Astrocyte (in vitro differentiated cells and primary cell): ENCODE measurements around the gene FRMD3. TPM values are rescaled to one million over a fixed set of nuclear protein-coding genes. Genes with fewer than 3 reads are reported as not detected.
A peak's percentile ranks its signal among the peaks of the same experiment; 100 is the strongest.

Experiments used
- DNase-seq: peaks from one replicate; pipeline ENCODE4 v3.0.0-alpha.2; 2010; ENCODE audit warnings: low read depth
- FAIRE-seq: peaks from 2 replicates; lab custom pipeline; 2011; peaks lifted over from hg19 to GRCh38; lab: Jason Lieb, UNC
- H2AFZ ChIP-seq: 2 replicates; pipeline ENCODE4 v1.6.0; 2012; ENCODE audit warnings: low read depth, low read length, inconsistent platforms
- H3K27ac ChIP-seq: 2 replicates; pipeline ENCODE4 v1.5.1; 2011; ENCODE audit warnings: low read depth, low read length, inconsistent platforms
- H3K27me3 ChIP-seq: 2 replicates; pipeline ENCODE4 v1.6.0; 2011; ENCODE audit warnings: low read length, inconsistent platforms; ENCODE audit not compliant: insufficient read depth
- H3K36me3 ChIP-seq: 2 replicates; pipeline ENCODE4 v1.5.1; 2011; ENCODE audit warnings: low read length, inconsistent platforms; ENCODE audit not compliant: insufficient read depth
- H3K4me1 ChIP-seq: 2 replicates; pipeline ENCODE4 v1.5.1; 2011; ENCODE audit warnings: low read length, inconsistent platforms; ENCODE audit not compliant: insufficient read depth
- H3K4me2 ChIP-seq: 2 replicates; pipeline ENCODE4 v1.6.0; 2012; ENCODE audit warnings: low read length, inconsistent platforms
- H3K4me3 ChIP-seq: 2 replicates; pipeline ENCODE4 v1.5.1; 2011; ENCODE audit warnings: low read depth, mild to moderate bottlenecking, low read length, inconsistent platforms; ENCODE audit not compliant: insufficient read depth
- H3K79me2 ChIP-seq: 2 replicates; pipeline ENCODE4 v1.6.0; 2012; ENCODE audit warnings: mild to moderate bottlenecking, low read length, inconsistent platforms; ENCODE audit not compliant: insufficient read depth
- H3K9ac ChIP-seq: 2 replicates; pipeline ENCODE4 v1.6.0; 2012; ENCODE audit warnings: mild to moderate bottlenecking, low read length, inconsistent platforms
- H3K9me3 ChIP-seq: 2 replicates; pipeline ENCODE4 v1.5.1; 2012; ENCODE audit warnings: low read depth, mild to moderate bottlenecking, low read length, inconsistent platforms; ENCODE audit not compliant: insufficient read depth
- H4K20me1 ChIP-seq: 2 replicates; pipeline ENCODE4 v1.6.0; 2012; ENCODE audit warnings: low read length, inconsistent platforms; ENCODE audit not compliant: insufficient read depth
- H3K27ac Mint-ChIP-seq: one replicate; pipeline ENCODE4 v1.8.0; 2021; ENCODE audit warnings: mild to moderate bottlenecking, mixed read lengths; ENCODE audit not compliant: unreplicated experiment
- H3K27me3 Mint-ChIP-seq: one replicate; pipeline ENCODE4 v1.8.0; 2021; ENCODE audit warnings: low read depth, mixed read lengths; ENCODE audit not compliant: unreplicated experiment
- H3K36me3 Mint-ChIP-seq: one replicate; pipeline ENCODE4 v1.8.0; 2021; ENCODE audit warnings: low read depth, mixed read lengths; ENCODE audit not compliant: unreplicated experiment
- H3K4me1 Mint-ChIP-seq: one replicate; pipeline ENCODE4 v1.8.0; 2021; ENCODE audit warnings: low read depth, mixed read lengths; ENCODE audit not compliant: unreplicated experiment
- H3K4me3 Mint-ChIP-seq: one replicate; pipeline ENCODE4 v1.8.0; 2021; ENCODE audit warnings: mild to moderate bottlenecking, moderate library complexity, mixed read lengths; ENCODE audit not compliant: unreplicated experiment
- H3K9me3 Mint-ChIP-seq: one replicate; pipeline ENCODE4 v1.8.0; 2021; ENCODE audit warnings: mild to moderate bottlenecking, mixed read lengths; ENCODE audit not compliant: unreplicated experiment
- CTCF ChIP-seq: IDR thresholded peaks from 2 replicates; pipeline ENCODE4 v1.5.1; 2011; ENCODE audit warnings: low read depth, mild to moderate bottlenecking, inconsistent platforms, low read length, moderate library complexity; ENCODE audit not compliant: insufficient read depth
- EZH2 ChIP-seq: IDR thresholded peaks from 2 replicates; pipeline ENCODE4 v1.6.1; 2012; ENCODE audit warnings: mild to moderate bottlenecking, low read length, inconsistent platforms; ENCODE audit not compliant: insufficient read depth
- total RNA-seq: library from RNA; stranded (reverse); gene quantifications from 2 replicates; pipeline ENCODE4 v1.2.1, GENCODE V29; 2021

FRMD3 gene
- total RNA-seq, 1 donor from 2014 or later, result 0.39 TPM

GRCh38 chr9:83304686-83305085 lies 233.5 kb downstream of the FRMD3 start:
- peak; percentile 85 for DNase-seq
- H3K36me3 ChIP-seq, result no peaks in the 10 kb centered on the region
- no peak overlapping the region for H3K27ac Mint-ChIP-seq
- peaks cover 6% of the 10 kb centered on the region for H3K9me3 Mint-ChIP-seq
- H2AFZ ChIP-seq, result no peak overlapping the region
- peak overlapping the region; percentile 49 for H3K4me2 ChIP-seq
- H3K79me2 ChIP-seq, result no peaks in the 10 kb centered on the region
- FAIRE-seq, result no peak
- H4K20me1 ChIP-seq, result no peaks in the 10 kb centered on the region
- H3K27me3 Mint-ChIP-seq, result peaks cover 19% of the 10 kb centered on the region
- no peaks in the 10 kb centered on the region for H3K27me3 ChIP-seq
- no peak overlapping the region for H3K4me3 Mint-ChIP-seq
- no peak overlapping the region for H3K4me3 ChIP-seq
- H3K27ac ChIP-seq, result no peak overlapping the region
- TF ChIP-seq EZH2 (no peak), CTCF (no peak)
- H3K4me1 ChIP-seq, result peaks cover 10% of the 10 kb centered on the region
- H3K4me1 Mint-ChIP-seq, result peaks cover 3% of the 10 kb centered on the region
- no peak overlapping the region for H3K9ac ChIP-seq
- H3K36me3 Mint-ChIP-seq, result no peaks in the 10 kb centered on the region
- no peaks in the 10 kb centered on the region for H3K9me3 ChIP-seq

GRCh38 chr9:83299571-83299970 lies 238.6 kb downstream of the FRMD3 start:
- H3K4me2 ChIP-seq, result peak overlapping the region; percentile 20
- no peaks in the 10 kb centered on the region for H3K27me3 ChIP-seq

More at GRCh38 chr9:83299571-83299970, 238.6 kb downstream of the FRMD3 start:
- H3K27me3 Mint-ChIP-seq, result peaks cover 24% of the 10 kb centered on the region
- peaks cover 11% of the 10 kb centered on the region for H3K4me1 ChIP-seq
- no peak overlapping the region for H3K27ac ChIP-seq
- no peak overlapping the region for H3K4me3 Mint-ChIP-seq
- H3K9me3 ChIP-seq, result no peaks in the 10 kb centered on the region
- H3K4me3 ChIP-seq, result no peak overlapping the region
- H3K36me3 ChIP-seq, result no peaks in the 10 kb centered on the region
- peak; percentile 27 for DNase-seq
- H2AFZ ChIP-seq, result no peak overlapping the region
- TF ChIP-seq CTCF (no peak), EZH2 (no peak)
- peaks cover 3% of the 10 kb centered on the region for H3K9me3 Mint-ChIP-seq
- H3K36me3 Mint-ChIP-seq, result no peaks in the 10 kb centered on the region
- no peaks in the 10 kb centered on the region for H3K79me2 ChIP-seq
- peaks cover 10% of the 10 kb centered on the region for H3K4me1 Mint-ChIP-seq
- no peak for FAIRE-seq
- no peak overlapping the region for H3K9ac ChIP-seq
- H3K27ac Mint-ChIP-seq, result no peak overlapping the region
- no peaks in the 10 kb centered on the region for H4K20me1 ChIP-seq
